ENCODE results near the gene BSPRY. TPM values are rescaled to one million over a fixed set of nuclear protein-coding genes. Genes with fewer than 3 reads are reported as not detected.
A peak's percentile ranks its signal among the peaks of the same experiment; 100 is the strongest.
"Not testable (repeated sequence)": the region's sequence is repeated elsewhere in the genome, so short reads cannot be mapped to it uniquely, and the experiment has no call there.

The BSPRY gene
- total and polyA plus RNA-seq, 7 donors: 0.27 to 23.6 (median 0.66) TPM

DNA sequence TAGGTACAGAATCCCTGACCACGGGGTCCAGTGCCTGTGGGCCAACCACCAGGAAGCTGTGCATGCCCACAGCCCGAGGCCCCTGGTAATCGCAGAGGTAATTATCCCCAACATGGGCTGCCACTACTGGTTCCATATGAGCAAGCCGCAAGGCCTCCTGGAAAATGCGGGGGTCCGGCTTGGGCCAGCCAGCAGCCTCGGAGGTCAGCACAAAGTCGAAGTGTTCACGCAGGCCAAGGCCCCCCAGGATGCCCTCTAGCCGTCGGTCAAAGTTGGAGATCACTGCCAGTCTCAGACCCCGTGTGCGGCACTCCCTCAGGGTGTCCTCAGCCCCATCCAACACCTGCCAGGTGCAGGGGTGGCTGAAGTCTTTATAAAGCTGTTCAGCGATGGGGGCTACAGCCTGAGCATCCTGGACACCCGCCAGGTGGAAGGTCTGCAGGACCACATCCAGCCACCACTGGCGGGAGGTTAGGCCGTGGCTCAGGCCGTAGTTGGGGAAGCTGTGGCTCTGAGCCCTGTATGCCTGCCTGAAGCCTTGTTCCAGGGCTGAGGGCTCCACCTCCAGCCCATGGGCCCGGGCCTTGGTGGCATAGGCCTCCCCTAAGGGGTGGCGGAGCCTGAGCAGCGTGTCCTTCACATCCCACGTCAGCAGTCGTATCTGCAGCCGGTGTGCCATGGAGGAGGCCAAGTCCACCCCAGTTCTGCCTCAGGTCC is 24.5 kb downstream of the BSPRY start:
- intact Hi-C loops (cut with DNase I): no loop called here
- DNase-seq: no peak
- TF ChIP-seq, protein P1, sequence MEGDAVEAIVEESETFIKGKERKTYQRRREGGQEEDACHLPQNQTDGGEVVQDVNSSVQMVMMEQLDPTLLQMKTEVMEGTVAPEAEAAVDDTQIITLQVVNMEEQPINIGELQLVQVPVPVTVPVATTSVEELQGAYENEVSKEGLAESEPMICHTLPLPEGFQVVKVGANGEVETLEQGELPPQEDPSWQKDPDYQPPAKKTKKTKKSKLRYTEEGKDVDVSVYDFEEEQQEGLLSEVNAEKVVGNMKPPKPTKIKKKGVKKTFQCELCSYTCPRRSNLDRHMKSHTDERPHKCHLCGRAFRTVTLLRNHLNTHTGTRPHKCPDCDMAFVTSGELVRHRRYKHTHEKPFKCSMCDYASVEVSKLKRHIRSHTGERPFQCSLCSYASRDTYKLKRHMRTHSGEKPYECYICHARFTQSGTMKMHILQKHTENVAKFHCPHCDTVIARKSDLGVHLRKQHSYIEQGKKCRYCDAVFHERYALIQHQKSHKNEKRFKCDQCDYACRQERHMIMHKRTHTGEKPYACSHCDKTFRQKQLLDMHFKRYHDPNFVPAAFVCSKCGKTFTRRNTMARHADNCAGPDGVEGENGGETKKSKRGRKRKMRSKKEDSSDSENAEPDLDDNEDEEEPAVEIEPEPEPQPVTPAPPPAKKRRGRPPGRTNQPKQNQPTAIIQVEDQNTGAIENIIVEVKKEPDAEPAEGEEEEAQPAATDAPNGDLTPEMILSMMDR (IDR thresholded peaks at IDR 0.05): no peak
- no peak for TF ChIP-seq EP300 (IDR thresholded peaks at IDR 0.05)
- TF ChIP-seq POLR2A (IDR thresholded peaks at IDR 0.05): no peak
- TF ChIP-seq POLR2AphosphoS5 (IDR thresholded peaks at IDR 0.05): no peak
- 47 to 84% methylated on average over 24 of the region's 24 CpGs for WGBS, 2 donors
- Histone ChIP-seq H3K27me3 (no peaks in the 10 kb centered on the region), H3K36me3 (peaks cover 6 to 25% (median 11%) of the 10 kb centered on the region in 4 donors), H3K27ac (no peak overlapping the region), H3K4me1 (peaks cover 0 to 21% (median 12%) of the 10 kb centered on the region in 4 donors), H3K9me3 (no peaks in the 10 kb centered on the region), H3K4me3 (no peak overlapping the region)

DNA sequence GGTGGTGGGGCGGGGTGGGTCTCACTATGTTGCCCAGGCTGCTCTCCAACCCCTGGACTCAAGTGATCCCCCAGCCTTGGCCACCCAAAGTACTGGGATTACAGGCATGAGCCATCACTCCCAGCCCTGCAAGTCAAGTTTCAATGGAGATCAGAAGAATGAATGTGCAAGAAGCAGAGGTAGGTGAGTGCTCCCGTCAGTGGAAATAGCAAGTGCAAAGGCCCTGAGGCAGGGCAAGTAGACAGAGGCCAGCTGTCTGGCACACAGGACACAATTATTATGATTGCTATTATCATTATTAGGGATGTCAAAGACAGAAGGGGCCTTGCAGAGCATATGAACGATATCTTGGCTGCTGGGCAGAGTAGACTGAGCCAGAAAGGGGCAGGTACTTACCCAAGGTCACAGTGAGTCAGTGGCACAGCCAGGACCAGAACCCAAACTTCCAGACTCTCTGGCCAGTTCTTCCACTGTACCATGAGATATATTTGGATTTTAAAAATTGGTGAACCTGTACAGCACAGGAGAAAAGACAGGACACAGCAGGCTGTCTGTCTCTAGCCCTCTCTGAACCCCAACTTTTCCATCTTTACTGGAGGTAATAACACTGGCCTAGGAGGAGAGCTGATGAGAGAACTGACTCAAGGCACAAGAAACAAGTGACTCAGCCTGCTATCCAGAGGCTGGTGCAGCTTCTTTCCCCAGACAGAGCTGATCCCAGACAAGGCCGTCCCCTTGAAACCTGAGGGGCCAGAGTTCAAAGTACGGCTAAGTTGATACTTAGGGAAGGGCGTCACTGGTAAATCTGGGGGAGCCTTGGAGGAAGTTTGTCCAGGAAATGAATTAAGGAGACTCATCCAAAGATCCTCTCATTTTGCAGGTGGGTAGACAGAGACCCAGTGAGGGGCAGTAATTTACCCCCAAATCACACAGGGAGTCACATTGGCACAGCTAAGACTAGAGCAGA is 26.0 kb downstream of the BSPRY start:
- peak overlapping the region in 3 of 4 donors; percentile 75 to 88 (median 88) for H3K4me3 ChIP-seq
- WGBS, 2 donors: 37 to 73% methylated on average over 6 of the region's 6 CpGs

DNA sequence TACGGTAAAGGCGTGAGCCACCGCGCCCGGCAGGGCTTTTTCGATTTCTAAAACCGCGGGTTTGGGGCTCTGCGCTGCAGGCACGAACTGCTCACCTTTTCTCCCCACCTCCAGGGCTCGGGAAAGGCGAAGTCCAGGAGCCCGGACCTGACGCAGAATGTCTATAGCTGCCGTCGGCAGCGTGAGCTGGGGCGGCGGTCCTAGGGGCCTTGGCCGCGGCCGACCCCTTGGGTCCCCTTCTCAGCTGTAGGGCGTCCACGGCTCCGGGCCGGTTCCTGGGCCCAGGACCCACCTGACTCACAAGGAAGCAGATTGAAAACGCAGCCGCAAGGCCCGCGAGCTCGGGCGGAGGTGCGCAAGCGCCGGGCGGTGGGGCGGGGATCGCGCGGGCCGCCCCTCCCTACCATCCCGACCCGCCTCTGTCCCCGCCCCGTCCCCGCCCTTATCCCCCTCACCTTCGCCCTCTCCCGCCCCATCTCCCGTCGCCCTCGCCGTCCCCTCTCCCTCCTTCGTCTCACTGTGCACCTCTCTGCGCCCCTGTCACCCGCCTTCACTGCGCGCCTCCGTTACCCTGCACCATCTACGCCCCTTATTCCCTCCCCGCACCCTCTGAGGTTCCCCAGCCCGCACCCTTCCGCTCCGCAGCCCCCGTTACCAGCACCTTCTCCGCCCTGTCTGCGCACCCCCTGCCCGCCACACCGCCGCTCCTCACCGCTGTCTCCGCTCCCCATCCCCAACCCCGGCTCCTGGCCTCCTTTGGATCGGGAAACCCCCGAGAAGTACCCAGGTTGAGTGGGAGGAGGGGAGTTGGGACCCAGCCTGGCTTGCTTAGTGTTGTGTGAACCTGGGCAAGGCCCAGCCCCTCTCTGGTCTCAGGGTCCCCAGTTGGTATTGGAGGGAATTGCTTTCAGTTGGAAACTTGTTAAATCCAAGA is 27.6 kb downstream of the BSPRY start, which contains the start of gene HDHD3:
TSS of gene HDHD3 (minus strand) at position 353 of the 934 bp plus-strand sequence. CDS start 2,632 bp downstream, outside the sequence.
- intact Hi-C loops (cut with DNase I): loop anchor here (1.0 to 2.0 kb wide), 2 partner anchors 24 to 36 kb away; partner anchors contain the start of genes ALAD and WDR31
- no peaks in the 10 kb centered on the region for H3K9me3 ChIP-seq
- peaks cover 0 to 21% (median 12%) of the 10 kb centered on the region in 4 donors for H3K4me1 ChIP-seq
- H3K36me3 ChIP-seq: peaks cover 6 to 25% (median 11%) of the 10 kb centered on the region in 4 donors
- peak within 1 kb of the TSS; percentile 75 to 89 (median 88) for H3K4me3 ChIP-seq
- no peaks in the 10 kb centered on the region for H3K27me3 ChIP-seq
- DNase-seq: peak; percentile 93
- TF ChIP-seq POLR2A (IDR thresholded peaks at IDR 0.05) (peak; percentile 74 to 87), POLR2AphosphoS5 (IDR thresholded peaks at IDR 0.05) (peak; percentile 82 to 93 (median 90)), EP300 (IDR thresholded peaks at IDR 0.05) (no peak)
- TF ChIP-seq, protein P1 (IDR thresholded peaks at IDR 0.05): no peak
- peak within 1 kb of the TSS; percentile 82 to 86 (median 84) for H3K27ac ChIP-seq
- whole genome bisulfite sequencing, 2 donors: 1% methylated on average over 74 of the region's 74 CpGs

More for the DNA sequence above, 26.0 kb downstream of the BSPRY start:
- DNase-seq: no peak
- TF ChIP-seq, protein P1 (IDR thresholded peaks at IDR 0.05): no peak
- TF ChIP-seq POLR2A (IDR thresholded peaks at IDR 0.05): no peak
- TF ChIP-seq POLR2AphosphoS5 (IDR thresholded peaks at IDR 0.05): no peak
- no peak for TF ChIP-seq EP300 (IDR thresholded peaks at IDR 0.05)
- intact Hi-C loops (cut with DNase I): loop anchor here (2.0 kb wide), 1 partner anchor 35 kb away; the partner anchor contains the start of gene WDR31
- H3K27me3 ChIP-seq: no peaks in the 10 kb centered on the region
- H3K4me1 ChIP-seq: peaks cover 0 to 21% (median 12%) of the 10 kb centered on the region in 4 donors
- H3K36me3 ChIP-seq: peaks cover 6 to 25% (median 11%) of the 10 kb centered on the region in 4 donors
- H3K27ac ChIP-seq: peak overlapping the region in 1 of 4 donors; percentile 23
- H3K9me3 ChIP-seq: no peaks in the 10 kb centered on the region

DNA sequence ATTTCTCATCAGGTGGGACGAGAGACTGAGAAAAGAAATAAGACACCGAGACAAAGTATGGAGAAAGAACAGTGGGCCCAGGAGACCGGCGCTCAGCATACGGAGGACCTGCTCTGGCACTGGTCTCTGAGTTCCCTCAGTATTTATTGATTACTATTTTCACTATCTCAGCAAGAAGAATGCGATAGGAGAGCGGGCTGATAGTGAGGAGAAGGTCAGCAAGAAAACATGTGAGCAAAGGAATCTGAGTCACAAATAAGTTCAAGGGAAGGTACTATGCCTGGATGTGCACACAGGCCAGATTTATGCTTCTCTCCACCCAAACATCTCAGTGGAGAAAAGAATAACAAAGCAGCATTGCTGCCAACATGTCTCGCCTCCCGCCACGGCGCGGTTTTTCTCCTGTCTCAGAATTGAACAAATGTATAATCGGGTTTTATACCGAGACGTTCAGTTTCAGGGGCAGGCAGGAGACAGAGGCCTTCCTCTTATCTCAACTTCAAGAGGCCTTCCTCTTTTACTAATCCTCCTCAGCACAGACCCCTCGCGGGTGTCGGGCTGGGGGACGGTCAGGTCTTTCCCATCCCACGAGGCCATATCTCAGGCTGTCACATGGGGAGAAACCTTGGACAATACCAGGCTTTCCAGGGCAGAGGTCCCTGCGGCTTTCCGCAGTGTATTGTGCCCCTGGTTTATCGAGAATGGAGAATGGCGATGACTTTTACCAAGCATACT is 29.9 kb downstream of the BSPRY start:
- H3K36me3 ChIP-seq; H3K9me3 ChIP-seq; intact Hi-C loops (cut with DNase I); H3K27me3 ChIP-seq; H3K27ac ChIP-seq; H3K4me3 ChIP-seq; DNase-seq: not testable (repeated sequence)
- H3K4me1 ChIP-seq: peaks cover 0 to 21% (median 12%) of the 10 kb centered on the region in 4 donors
- WGBS, 2 donors: 51 to 71% methylated on average over 24 of the region's 24 CpGs

DNA sequence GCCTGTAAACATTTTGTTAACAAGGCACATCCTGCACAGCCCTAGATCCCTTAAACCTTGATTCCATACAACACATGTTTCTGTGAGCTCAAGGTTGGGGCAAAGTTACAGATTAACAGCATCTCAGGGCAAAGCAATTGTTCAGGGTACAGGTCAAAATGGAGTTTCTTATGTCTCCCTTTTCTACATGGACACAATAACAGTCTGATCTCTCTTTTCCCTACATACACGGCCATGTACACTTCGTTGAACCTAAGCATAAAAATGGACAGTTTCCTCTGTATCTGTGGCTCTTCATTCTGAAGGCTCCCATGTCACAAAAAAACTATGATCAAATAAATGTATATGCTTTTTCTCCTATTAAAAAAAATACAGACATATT is 30.5 kb downstream of the BSPRY start:
- H3K27ac ChIP-seq; DNase-seq; H3K4me3 ChIP-seq; H3K27me3 ChIP-seq; H3K9me3 ChIP-seq; H3K36me3 ChIP-seq; intact Hi-C loops (cut with DNase I): not testable (repeated sequence)
- 32 to 77% methylated on average over 2 of the region's 2 CpGs for WGBS, 2 donors
- H3K4me1 ChIP-seq: peaks cover 0 to 20% (median 12%) of the 10 kb centered on the region in 4 donors
